GM23338 (cell line): ENCODE data around the gene PGLYRP1. TPM values are rescaled to one million over a fixed set of nuclear protein-coding genes. Genes with fewer than 3 reads are reported as not detected.

Experiments used
- ATAC-seq: fragments of 200-7000 bp; cut with Tn5 transposase; 3 replicates; pipeline ENCODE4 v1.9.1; 2020
- DNase-seq: peaks from one replicate; pipeline ENCODE4 v3.0.0-alpha.2; 2015; ENCODE audit warnings: low spot score
- H2AFZ ChIP-seq: fragments of 200-600 bp; sonication (generic); 2 replicates; pipeline ENCODE4 v1.8.0; 2016; ENCODE audit warnings: antibody characterized with exemption, mild to moderate bottlenecking, moderate library complexity
- H3F3A ChIP-seq: fragments of 200-600 bp; sonication (generic); replicated peaks from 2 replicates; pipeline ENCODE4 v1.8.0; 2017; ENCODE audit warnings: antibody characterized with exemption, mixed run types, low read depth
- H3K27ac ChIP-seq: fragments of 200-600 bp; sonication (generic); 2 replicates; pipeline ENCODE4 v1.6.1; 2016; ENCODE audit warnings: low read depth
- H3K27me3 ChIP-seq: fragments of 200-600 bp; sonication (generic); 2 replicates; pipeline ENCODE4 v1.8.0; 2016; ENCODE audit warnings: mild to moderate bottlenecking, mixed run types, moderate library complexity; ENCODE audit not compliant: insufficient read depth
- H3K36me3 ChIP-seq: fragments of 200-600 bp; sonication (generic); 2 replicates; pipeline ENCODE4 v1.8.0; 2016; ENCODE audit warnings: mild to moderate bottlenecking; ENCODE audit not compliant: insufficient read depth
- H3K4me1 ChIP-seq: fragments of 200-600 bp; sonication (generic); 2 replicates; pipeline ENCODE4 v1.8.0; 2016; ENCODE audit warnings: mild to moderate bottlenecking, moderate library complexity; ENCODE audit not compliant: insufficient read depth
- H3K4me2 ChIP-seq: fragments of 200-600 bp; sonication (generic); 2 replicates; pipeline ENCODE4 v1.7.1; 2017; ENCODE audit warnings: mixed run types
- H3K4me3 ChIP-seq: fragments of 200-600 bp; sonication (generic); 2 replicates; pipeline ENCODE4 v1.6.1; 2016; ENCODE audit warnings: mixed run types
- H3K79me2 ChIP-seq: fragments of 200-600 bp; sonication (generic); replicated peaks from 2 replicates; pipeline ENCODE4 v1.8.0; 2017; ENCODE audit warnings: mild to moderate bottlenecking; ENCODE audit not compliant: insufficient read depth
- H3K9me2 ChIP-seq: fragments of 200-600 bp; sonication (generic); 2 replicates; pipeline ENCODE4 v1.8.0; 2017; ENCODE audit not compliant: insufficient read depth
- H4K20me1 ChIP-seq: fragments of 200-600 bp; sonication (generic); replicated peaks from 2 replicates; pipeline ENCODE4 v1.8.0; 2017; ENCODE audit warnings: mild to moderate bottlenecking; ENCODE audit not compliant: insufficient read depth
- H3K27ac Mint-ChIP-seq: 2 replicates; pipeline ENCODE4 v1.8.0; 2020; ENCODE audit warnings: inconsistent platforms, mild to moderate bottlenecking, moderate library complexity, mixed read lengths
- H3K27me3 Mint-ChIP-seq: 3 replicates; pipeline ENCODE4 v1.8.0; 2022; ENCODE audit warnings: low read depth, mild to moderate bottlenecking, moderate library complexity, mixed read lengths, inconsistent platforms; ENCODE audit not compliant: insufficient read depth, poor library complexity
- H3K36me3 Mint-ChIP-seq: 3 replicates; pipeline ENCODE4 v1.8.0; 2021; ENCODE audit warnings: low read depth, mild to moderate bottlenecking, inconsistent platforms, moderate library complexity, mixed read lengths
- H3K4me1 Mint-ChIP-seq: 3 replicates; pipeline ENCODE4 v1.8.0; 2020; ENCODE audit warnings: mild to moderate bottlenecking, inconsistent platforms, mixed read lengths
- H3K4me3 Mint-ChIP-seq: 3 replicates; pipeline ENCODE4 v1.8.0; 2021; ENCODE audit warnings: moderate library complexity, mild to moderate bottlenecking, inconsistent platforms, mixed read lengths
- H3K9me3 Mint-ChIP-seq: 3 replicates; pipeline ENCODE4 v1.8.0; 2020; ENCODE audit warnings: moderate library complexity, mild to moderate bottlenecking, inconsistent platforms, mixed read lengths
- CREB1 ChIP-seq: fragments of 250-450 bp; sonication (Bioruptor Pico); IDR thresholded peaks from 2 replicates; pipeline ENCODE4 v1.5.0; 2020; ENCODE audit warnings: low read depth, mild to moderate bottlenecking, moderate library complexity
- CTCF ChIP-seq, 2 experiments: fragments of 200-600 bp in 1 of 2; sonication (generic) in 1 of 2; conservative IDR thresholded peaks; 2 replicates each; pipeline versions ENCODE4 v1.5.1 to v1.6.1; 2016 to 2017; ENCODE audit warnings: antibody characterized with exemption in 2 of 2, low read depth in 2 of 2, mild to moderate bottlenecking in 2 of 2, moderate library complexity in 1 of 2
- ETS1 ChIP-seq: IDR thresholded peaks from 2 replicates; pipeline ENCODE4 v1.6.1; 2016; ENCODE audit warnings: antibody characterized with exemption
- EZH2 ChIP-seq: fragments of 200-600 bp; sonication (generic); IDR thresholded peaks from one replicate; pipeline ENCODE4 v1.8.0; 2017; ENCODE audit warnings: antibody characterized with exemption, mild to moderate bottlenecking, low read depth; ENCODE audit not compliant: unreplicated experiment
- EZH2phosphoT487 ChIP-seq: fragments of 200-600 bp; sonication (generic); IDR thresholded peaks from one replicate; pipeline ENCODE4 v1.8.1; 2018; ENCODE audit warnings: antibody characterized with exemption; ENCODE audit not compliant: unreplicated experiment
- JUNB ChIP-seq: IDR thresholded peaks from one replicate; pipeline ENCODE4 v1.6.1; 2016; ENCODE audit warnings: antibody characterized with exemption; ENCODE audit not compliant: unreplicated experiment
- NANOG ChIP-seq: IDR thresholded peaks from 2 replicates; pipeline ENCODE4 v1.6.1; 2016; ENCODE audit warnings: antibody characterized with exemption, borderline replicate concordance
- POLR2AphosphoS5 ChIP-seq: IDR thresholded peaks from 2 replicates; pipeline ENCODE4 v1.6.1; 2016; ENCODE audit warnings: antibody characterized with exemption, low read depth
- REST ChIP-seq: IDR thresholded peaks from one replicate; pipeline ENCODE4 v1.6.1; 2018; ENCODE audit warnings: antibody characterized with exemption; ENCODE audit not compliant: unreplicated experiment
- STAT1 ChIP-seq: IDR thresholded peaks from one replicate; pipeline ENCODE4 v1.6.1; 2016; ENCODE audit warnings: antibody characterized with exemption; ENCODE audit not compliant: unreplicated experiment
- ZNF114 ChIP-seq: fragments of 250-450 bp; sonication (Bioruptor Pico); IDR thresholded peaks from 2 replicates; pipeline ENCODE4 v1.5.0; 2020; ENCODE audit warnings: mild to moderate bottlenecking, moderate library complexity
- ZNF331 ChIP-seq: fragments of 250-450 bp; sonication (Bioruptor Pico); IDR thresholded peaks from 2 replicates; pipeline ENCODE4 v1.5.0; 2020; ENCODE audit warnings: low read depth, mild to moderate bottlenecking, moderate library complexity
- ZNF462 ChIP-seq: fragments of 250-450 bp; sonication (Bioruptor Pico); IDR thresholded peaks from 2 replicates; pipeline ENCODE4 v1.5.0; 2020; ENCODE audit warnings: mild to moderate bottlenecking, moderate library complexity
- polyA plus RNA-seq: library from polyadenylated mRNA; unstranded; fragments of >200 nt; fragmentation: Nextera tagmentation; extraction: Ambion mirVana; gene quantifications from 2 replicates; pipeline ENCODE4 v1.2.1, GENCODE V29; 2016
- total RNA-seq: library from RNA; depleted of rRNA; stranded (reverse); fragments of >200 nt; shearing (Covaris generic); gene quantifications from 2 replicates; pipeline ENCODE4 v1.2.3, GENCODE V29; 2014

PGLYRP1 gene
- total and polyA plus RNA-seq, 2 experiments from 2014 or later, result not detected

GRCh38 chr19:46069806-46070341 is 47.0 kb upstream of the PGLYRP1 start:
- Mint-ChIP-seq H3K4me1 (no peaks in the 10 kb centered on the region), H3K27me3 (peaks cover 1% of the 10 kb centered on the region), H3K36me3 (no peaks in the 10 kb centered on the region), H3K4me3 (no peak overlapping the region), H3K27ac (no peak overlapping the region), H3K9me3 (no peaks in the 10 kb centered on the region)
- TF ChIP-seq ZNF462 (CRISPR knock-in tag), result no peak
- no peak for TF ChIP-seq ZNF331 (CRISPR knock-in tag)
- no peak for TF ChIP-seq CREB1
- no peak for TF ChIP-seq EZH2phosphoT487
- TF ChIP-seq REST, result no peak
- TF ChIP-seq STAT1, result no peak
- TF ChIP-seq ZNF114 (CRISPR knock-in tag), result no peak
- TF ChIP-seq JUNB, result no peak
- no peak for TF ChIP-seq ETS1
- TF ChIP-seq EZH2, result no peak
- TF ChIP-seq CTCF (conservative IDR thresholded peaks at IDR 0.05; ENCODE audit: low read depth in 2 of 2), result no peak
- TF ChIP-seq POLR2AphosphoS5, result no peak
- no peak for TF ChIP-seq NANOG
- Histone ChIP-seq H3K27ac (no peak overlapping the region), H3K4me3 (no peak overlapping the region), H3K4me2 (no peak overlapping the region), H3K27me3 (0 out of 2 replicates have a peak, but pooled peaks cover 6% of the 10 kb centered on the region), H4K20me1 (no peaks in the 10 kb centered on the region), H3K36me3 (no peaks in the 10 kb centered on the region), H3F3A (no peaks in the 10 kb centered on the region), H3K4me1 (no peaks in the 10 kb centered on the region), H3K9me2 (no peaks in the 10 kb centered on the region), H3K79me2 (no peaks in the 10 kb centered on the region), H2AFZ (no peak overlapping the region)
- DNase-seq (no peak), ATAC-seq (no peak)
